Activated naive CD4-positive, alpha-beta T cell treated with anti-CD3 and anti-CD28 coated beads for 36 hours (primary cell): ENCODE data around the gene PRSS33. TPM values are rescaled to one million over a fixed set of nuclear protein-coding genes. Genes with fewer than 3 reads are reported as not detected.

Source experiments
- CTCF ChIA-PET: fragments of 350-600 bp; sonication (Branson Sonifier 250); formaldehyde crosslinking; loops from one replicate; lab custom pipeline; 2021; ENCODE audit warnings: antibody characterized with exemption; lab: Charles Lee
- DNase-seq: peaks from one replicate; pipeline ENCODE4 v3.0.0-alpha.2; 2020
- H3K27ac Mint-ChIP-seq: one replicate; pipeline ENCODE4 v1.8.0; 2021; ENCODE audit warnings: mild to moderate bottlenecking, mixed read lengths
- H3K27me3 Mint-ChIP-seq: one replicate; pipeline ENCODE4 v1.8.0; 2021; ENCODE audit warnings: low read depth, mixed read lengths
- H3K36me3 Mint-ChIP-seq: one replicate; pipeline ENCODE4 v1.8.0; 2021; ENCODE audit warnings: low read depth, mixed read lengths
- H3K4me1 Mint-ChIP-seq: one replicate; pipeline ENCODE4 v1.8.0; 2021; ENCODE audit warnings: low read depth, mixed read lengths
- H3K4me3 Mint-ChIP-seq: one replicate; pipeline ENCODE4 v1.8.0; 2021; ENCODE audit warnings: mild to moderate bottlenecking, moderate library complexity, mixed read lengths
- H3K9me3 Mint-ChIP-seq: one replicate; pipeline ENCODE4 v1.8.0; 2021; ENCODE audit warnings: mixed read lengths
- intact Hi-C: fragments of 100-400 bp; cut with micrococcal nuclease; formaldehyde crosslinking; loops from one replicate; pipeline ENCODE4 v1.15.1; 2023
- total RNA-seq, 2 experiments: library from RNA; stranded (reverse); gene quantifications; one replicate each; pipeline ENCODE4 v1.2.3, GENCODE V29; 2021

PRSS33 gene
- total RNA-seq, 2 experiments from 2014 or later: 0.12 to 0.17 TPM

GRCh38 chr16:2744711-2745110 lies 42.6 kb downstream of the PRSS33 start:
- DNase-seq: no peak
- CTCF ChIA-PET: no interaction called here
- H3K27me3 Mint-ChIP-seq: no peaks in the 10 kb centered on the region
- no peaks in the 10 kb centered on the region for H3K9me3 Mint-ChIP-seq
- intact Hi-C loops: no loop called here
- no peaks in the 10 kb centered on the region for H3K4me1 Mint-ChIP-seq
- no peak overlapping the region for H3K4me3 Mint-ChIP-seq
- peaks cover 2% of the 10 kb centered on the region for H3K36me3 Mint-ChIP-seq
- H3K27ac Mint-ChIP-seq: no peak overlapping the region

DNA sequence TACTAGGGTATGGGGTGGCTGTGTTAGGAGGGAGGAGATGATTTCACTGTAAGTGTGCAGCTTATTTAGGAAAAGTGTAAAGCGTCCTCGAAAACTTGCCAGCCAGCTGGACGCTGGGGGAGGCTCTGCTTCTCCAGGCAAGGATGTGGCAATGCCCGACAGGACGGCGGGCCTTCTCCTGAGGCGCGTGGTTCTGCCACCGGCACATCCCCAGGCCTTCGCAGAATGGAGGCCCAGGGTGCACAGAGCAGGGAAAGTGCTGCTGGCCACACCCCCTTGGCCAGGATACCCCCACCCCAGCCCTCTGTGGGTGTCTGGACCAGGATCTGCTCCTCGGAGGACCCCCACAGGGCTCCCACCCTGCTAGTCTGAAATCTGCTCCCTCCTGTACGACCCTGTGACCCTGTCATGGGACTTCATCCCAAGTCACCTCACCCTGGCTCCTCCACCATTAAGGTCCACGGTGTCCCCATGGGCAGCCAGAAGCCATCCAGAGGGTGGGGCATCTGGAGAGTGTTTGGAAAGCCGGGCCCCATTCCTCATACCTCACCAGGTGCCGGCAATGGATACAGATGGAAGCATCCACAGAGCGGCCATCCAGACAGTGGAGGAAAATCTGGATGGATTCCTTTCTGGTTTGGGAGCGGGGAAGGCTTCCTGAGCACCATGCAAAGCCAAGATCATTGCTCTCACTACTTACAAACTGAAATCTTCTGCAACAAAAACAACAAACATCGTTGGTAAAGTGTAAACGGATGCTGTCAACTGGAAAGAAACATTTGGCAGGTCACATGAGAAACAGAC lies 44.2 kb downstream of the PRSS33 start:
- Mint-ChIP-seq H3K4me1 (no peaks in the 10 kb centered on the region), H3K27me3 (no peaks in the 10 kb centered on the region), H3K4me3 (no peak overlapping the region), H3K36me3 (no peaks in the 10 kb centered on the region), H3K27ac (no peak overlapping the region), H3K9me3 (no peaks in the 10 kb centered on the region)
- no peak for DNase-seq
- intact Hi-C loops: no loop called here
- CTCF ChIA-PET: no interaction called here

- CTCF ChIA-PET: interaction anchor here (0.6 kb wide), 1 partner anchor 145 kb away, joined by 4 read pairs; no protein-coding TSS in a partner anchor
- no peaks in the 10 kb centered on the region for H3K9me3 Mint-ChIP-seq
- intact Hi-C loops: no loop called here
- no peak overlapping the region for H3K4me3 Mint-ChIP-seq
- H3K27ac Mint-ChIP-seq: no peak overlapping the region
- H3K4me1 Mint-ChIP-seq: no peaks in the 10 kb centered on the region
- no peaks in the 10 kb centered on the region for H3K36me3 Mint-ChIP-seq
- H3K27me3 Mint-ChIP-seq: no peaks in the 10 kb centered on the region
- DNase-seq: no peak
These were observed 44.9 kb downstream of the PRSS33 start for GRCh38 chr16:2742323-2743006.

DNA sequence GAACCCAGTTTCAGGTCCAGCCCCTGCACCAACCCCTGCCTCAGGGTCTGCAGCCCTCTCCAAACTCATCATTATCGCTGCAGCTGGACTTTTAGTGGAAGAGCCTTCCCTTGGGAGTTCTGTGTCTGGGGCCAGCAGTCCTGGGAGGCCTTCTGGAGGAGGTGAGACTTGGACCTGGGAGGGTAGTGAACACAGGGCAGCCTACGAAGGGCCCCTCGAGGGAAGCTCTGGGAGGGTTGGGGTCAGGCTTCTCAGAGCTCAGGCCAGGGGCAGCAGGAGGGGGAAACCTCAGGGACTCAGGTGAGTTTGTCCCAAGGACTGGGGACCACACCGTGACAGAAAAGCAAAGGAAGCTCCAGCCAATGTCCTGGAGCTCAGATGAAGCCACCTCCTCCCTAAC lies 46.2 kb downstream of the PRSS33 start:
- intact Hi-C loops: no loop called here
- no peaks in the 10 kb centered on the region for H3K27me3 Mint-ChIP-seq
- CTCF ChIA-PET: no interaction called here
- H3K36me3 Mint-ChIP-seq: no peaks in the 10 kb centered on the region
- no peak overlapping the region for H3K4me3 Mint-ChIP-seq
- no peak for DNase-seq
- no peaks in the 10 kb centered on the region for H3K4me1 Mint-ChIP-seq
- no peaks in the 10 kb centered on the region for H3K9me3 Mint-ChIP-seq
- no peak overlapping the region for H3K27ac Mint-ChIP-seq

GRCh38 chr16:2740476-2740875 lies 46.9 kb downstream of the PRSS33 start:
- Mint-ChIP-seq H3K9me3 (no peaks in the 10 kb centered on the region), H3K36me3 (no peaks in the 10 kb centered on the region), H3K27me3 (no peaks in the 10 kb centered on the region), H3K4me1 (no peaks in the 10 kb centered on the region), H3K27ac (peak overlapping the region; percentile 36), H3K4me3 (no peak overlapping the region)
- CTCF ChIA-PET: no interaction called here
- DNase-seq: no peak
- intact Hi-C loops: no loop called here

DNA sequence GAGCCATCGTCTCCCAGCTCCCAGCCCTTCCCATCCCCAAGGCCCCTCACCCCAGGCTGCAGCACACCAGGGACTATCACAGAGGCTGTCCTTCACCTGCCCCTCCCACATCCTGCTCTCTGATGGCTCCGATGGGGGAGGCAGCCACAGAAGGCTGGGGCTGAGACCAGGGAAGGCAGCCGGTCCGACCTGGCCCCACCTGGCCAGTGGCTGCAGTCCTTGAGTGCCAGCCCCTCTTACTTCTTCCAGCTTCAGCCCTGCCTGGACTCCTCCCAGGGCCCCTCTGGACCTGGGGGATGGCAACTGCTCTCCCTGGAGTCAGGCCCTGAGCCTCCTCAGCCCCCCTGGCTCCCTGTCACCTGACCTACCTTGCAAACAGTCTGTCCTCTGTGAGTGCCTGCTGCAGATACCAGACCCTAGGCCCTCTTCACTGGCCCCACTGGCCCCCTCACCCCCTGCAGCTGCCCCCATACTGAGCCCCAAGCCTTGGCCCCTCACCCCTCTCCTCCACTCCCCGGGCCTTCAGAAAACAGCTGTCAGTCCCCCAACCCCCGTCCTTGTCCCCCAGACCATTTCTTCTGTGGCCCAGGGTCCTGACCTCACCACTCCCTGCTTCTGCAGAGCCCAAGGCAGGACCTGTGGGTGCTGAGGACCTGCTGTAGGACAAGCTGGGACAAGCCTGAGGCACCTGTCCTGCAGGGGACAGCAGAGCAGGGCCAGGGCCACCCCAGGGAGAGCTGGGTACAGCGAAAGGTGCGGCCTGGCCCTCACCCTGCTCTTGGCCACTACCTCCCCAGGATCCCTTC lies 47.5 kb downstream of the PRSS33 start:
- no peaks in the 10 kb centered on the region for H3K4me1 Mint-ChIP-seq
- intact Hi-C loops: no loop called here
- no peak for DNase-seq
- H3K27ac Mint-ChIP-seq: no peak overlapping the region
- H3K36me3 Mint-ChIP-seq: no peaks in the 10 kb centered on the region
- H3K9me3 Mint-ChIP-seq: no peaks in the 10 kb centered on the region
- CTCF ChIA-PET: no interaction called here
- H3K4me3 Mint-ChIP-seq: no peak overlapping the region
- no peaks in the 10 kb centered on the region for H3K27me3 Mint-ChIP-seq

GRCh38 chr16:2738615-2739014 lies 48.7 kb downstream of the PRSS33 start:
- CTCF ChIA-PET: interaction anchor here (0.6 kb wide), 1 partner anchor 40 kb away, joined by 3 read pairs; no protein-coding TSS in a partner anchor
- Mint-ChIP-seq H3K27me3 (no peaks in the 10 kb centered on the region), H3K4me1 (no peaks in the 10 kb centered on the region)

DNA sequence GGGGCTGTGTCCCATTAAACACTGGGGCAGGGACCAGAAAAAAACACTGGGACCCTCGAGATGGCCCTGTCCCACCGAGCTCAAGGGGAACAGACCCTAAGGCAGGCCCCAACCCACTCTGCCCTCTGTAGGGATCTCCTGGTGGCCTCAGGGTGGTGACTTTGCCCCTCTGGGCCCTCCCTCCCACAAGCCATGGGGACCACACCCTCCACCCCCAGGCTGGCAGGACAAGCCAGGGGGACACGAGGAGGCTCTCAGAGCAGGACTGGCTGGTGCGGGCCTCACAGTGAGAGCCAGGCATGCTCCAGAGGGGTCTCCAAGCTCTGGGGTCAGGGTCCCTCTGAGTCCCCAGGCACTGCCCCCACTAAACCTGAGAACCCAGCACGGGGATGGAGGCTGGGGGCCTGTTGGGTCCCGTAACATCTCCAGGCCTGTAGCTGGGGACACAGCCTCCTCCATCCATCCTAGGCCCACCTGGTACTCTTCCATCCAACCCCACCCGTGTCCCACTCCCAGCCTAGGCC lies 49.4 kb downstream of the PRSS33 start:
- Mint-ChIP-seq H3K9me3 (no peaks in the 10 kb centered on the region), H3K4me3 (no peak overlapping the region), H3K27ac (no peak overlapping the region), H3K27me3 (no peaks in the 10 kb centered on the region), H3K4me1 (no peaks in the 10 kb centered on the region), H3K36me3 (no peaks in the 10 kb centered on the region)
- CTCF ChIA-PET: no interaction called here
- DNase-seq: no peak
- intact Hi-C loops: no loop called here

More at GRCh38 chr16:2738615-2739014, 48.7 kb downstream of the PRSS33 start:
- no peak for DNase-seq
- no peaks in the 10 kb centered on the region for H3K36me3 Mint-ChIP-seq
- intact Hi-C loops: no loop called here
- H3K9me3 Mint-ChIP-seq: no peaks in the 10 kb centered on the region
- H3K27ac Mint-ChIP-seq: no peak overlapping the region
- H3K4me3 Mint-ChIP-seq: no peak overlapping the region

DNA sequence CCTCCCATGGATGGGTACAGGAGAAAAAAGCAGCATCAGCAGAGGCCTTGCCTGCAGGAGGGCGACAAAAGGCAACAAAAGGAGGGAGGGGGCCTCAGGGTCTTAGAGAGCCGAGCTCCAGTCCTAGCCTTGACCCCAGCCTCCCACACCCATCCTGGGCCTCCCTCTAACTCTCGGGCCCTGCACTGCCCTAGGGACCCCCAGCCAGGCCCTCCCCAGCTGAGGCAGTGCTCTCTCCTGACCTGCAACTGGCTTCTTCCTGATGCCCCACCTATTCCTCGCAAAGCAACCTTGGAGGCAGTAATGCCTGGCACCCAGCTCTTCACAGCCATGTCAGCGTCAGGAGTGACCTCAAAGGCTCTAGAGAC lies 50.1 kb downstream of the PRSS33 start:
- no peak overlapping the region for H3K27ac Mint-ChIP-seq
- CTCF ChIA-PET: no interaction called here
- no peaks in the 10 kb centered on the region for H3K4me1 Mint-ChIP-seq
- intact Hi-C loops: no loop called here
- H3K36me3 Mint-ChIP-seq: no peaks in the 10 kb centered on the region
- H3K27me3 Mint-ChIP-seq: no peaks in the 10 kb centered on the region
- no peak overlapping the region for H3K4me3 Mint-ChIP-seq
- no peak for DNase-seq
- no peaks in the 10 kb centered on the region for H3K9me3 Mint-ChIP-seq

GRCh38 chr16:2736476-2737237 lies 50.7 kb downstream of the PRSS33 start:
- H3K27me3 Mint-ChIP-seq: no peaks in the 10 kb centered on the region
- DNase-seq: no peak
- intact Hi-C loops: no loop called here
- no peaks in the 10 kb centered on the region for H3K4me1 Mint-ChIP-seq
- CTCF ChIA-PET: no interaction called here
- H3K9me3 Mint-ChIP-seq: no peaks in the 10 kb centered on the region
- H3K4me3 Mint-ChIP-seq: no peak overlapping the region
- no peak overlapping the region for H3K27ac Mint-ChIP-seq
- no peaks in the 10 kb centered on the region for H3K36me3 Mint-ChIP-seq

- Mint-ChIP-seq H3K27me3 (no peaks in the 10 kb centered on the region), H3K9me3 (no peaks in the 10 kb centered on the region), H3K4me1 (no peaks in the 10 kb centered on the region), H3K27ac (no peak overlapping the region), H3K36me3 (no peaks in the 10 kb centered on the region), H3K4me3 (no peak overlapping the region)
- CTCF ChIA-PET: no interaction called here
- no peak for DNase-seq
- intact Hi-C loops: no loop called here
These were observed 52.4 kb downstream of the PRSS33 start for GRCh38 chr16:2734844-2735515.
